HCT116 (cell line): ENCODE measurements around the gene XPNPEP1. TPM values are rescaled to one million over a fixed set of nuclear protein-coding genes. Genes with fewer than 3 reads are reported as not detected.

Experiments
- ATAC-seq: fragments of 200-7000 bp; cut with Tn5 transposase; 2 replicates; pipeline ENCODE4 v1.9.1; 2020; ENCODE audit warnings: mild to moderate bottlenecking, moderate library complexity
- BruUV-seq: library from RNA; stranded (reverse); fragments of 400-500 nt; replicated peaks from 2 replicates; lab custom pipeline; 2021; lab: Mats Ljungman, UMichigan
- CTCF ChIA-PET: fragments of 300-600 bp; sonication (Branson Sonifier 250); formaldehyde crosslinking; loops from one replicate; lab custom pipeline; 2021; ENCODE audit warnings: antibody characterized with exemption; lab: Charles Lee
- POLR2A ChIA-PET: fragments of 300-600, 350-600 bp; sonication (Branson Sonifier 250); formaldehyde crosslinking; loops from one replicate; lab custom pipeline; 2021; ENCODE audit warnings: antibody characterized with exemption; lab: Charles Lee
- RAD21 ChIA-PET, 2 experiments: fragments of 300-600 bp; sonication (Branson Sonifier 250); formaldehyde crosslinking; loops; one replicate each; lab custom pipeline; 2023; ENCODE audit warnings: low total read pairs in 2 of 2; ENCODE audit not compliant: uncharacterized antibody in 2 of 2, unreplicated experiment in 2 of 2, low non-redundant PET in 1 of 2; lab: Charles Lee
- DNase-seq: peaks from one replicate; pipeline ENCODE4 v3.0.0-alpha.2; 2010; ENCODE audit warnings: low read depth, low spot score
- H2AFZ ChIP-seq: fragments of 200-600 bp; shearing (Covaris generic), sonication (generic); 2 replicates; pipeline ENCODE4 v1.6.1; 2017; ENCODE audit warnings: low read depth, mixed run types, mixed read lengths, antibody characterized with exemption, low read length; ENCODE audit not compliant: poor library complexity, severe bottlenecking
- H3K27ac ChIP-seq: 2 replicates; pipeline ENCODE4 v1.5.1; 2012; ENCODE audit warnings: low read depth, low read length
- H3K27me3 ChIP-seq: fragments of 200-600 bp; sonication (generic); 2 replicates; pipeline ENCODE4 v1.6.1; 2016; ENCODE audit warnings: mixed run types, low read length, mixed read lengths; ENCODE audit not compliant: insufficient read depth
- H3K36me3 ChIP-seq, 2 experiments: fragments of 200-500 bp in 1 of 2; fragments of 200-600 bp in 1 of 2; sonication (Bioruptor generic) in 1 of 2; sonication (generic) in 1 of 2; 2 replicates each; pipeline versions ENCODE4 v1.5.1 to v1.6.1; 2014 to 2016; ENCODE audit warnings: low read length in 2 of 2, inconsistent platforms in 1 of 2, mixed read lengths in 1 of 2, mixed run types in 1 of 2; ENCODE audit not compliant: insufficient read depth in 2 of 2, control insufficient read depth in 1 of 2
- H3K4me1 ChIP-seq, 2 experiments: fragments of 200-600 bp in 1 of 2; sonication (generic) in 1 of 2; 2 replicates each; pipeline versions ENCODE4 v1.5.1 to v1.6.1; 2012 to 2017; ENCODE audit warnings: low read length in 2 of 2, inconsistent platforms in 1 of 2, mild to moderate bottlenecking in 1 of 2, mixed read lengths in 1 of 2, mixed run types in 1 of 2, moderate library complexity in 1 of 2; ENCODE audit not compliant: insufficient read depth in 2 of 2, control insufficient read depth in 1 of 2
- H3K4me2 ChIP-seq: fragments of 200-600 bp; sonication (generic); 2 replicates; pipeline ENCODE4 v1.6.1; 2017; ENCODE audit warnings: mixed run types, low read length, mixed read lengths
- H3K4me3 ChIP-seq, 2 experiments: fragments of 200-600 bp in 1 of 2; sonication (generic) in 1 of 2; replicated peaks in 1 of 2; 2 replicates each; pipeline ENCODE4 v1.5.1; 2011 to 2016; ENCODE audit warnings: low read length in 2 of 2, control low read depth in 1 of 2, low read depth in 1 of 2, mild to moderate bottlenecking in 1 of 2, mixed read lengths in 1 of 2, mixed run types in 1 of 2
- H3K79me2 ChIP-seq: fragments of 200-600 bp; sonication (generic); 2 replicates; pipeline ENCODE4 v1.6.1; 2017; ENCODE audit warnings: mild to moderate bottlenecking, mixed run types, low read length, moderate library complexity, mixed read lengths; ENCODE audit not compliant: insufficient read depth
- H3K9ac ChIP-seq: fragments of 200-600 bp; sonication (generic); 2 replicates; pipeline ENCODE4 v1.6.1; 2016; ENCODE audit warnings: low read length, mixed read lengths
- H3K9me2 ChIP-seq: fragments of 200-600 bp; sonication (generic), shearing (Covaris generic); 2 replicates; pipeline ENCODE4 v1.6.1; 2017; ENCODE audit warnings: mixed run types, mild to moderate bottlenecking, moderate library complexity; ENCODE audit not compliant: insufficient read depth
- H3K9me3 ChIP-seq, 2 experiments: fragments of 200-500 bp in 1 of 2; fragments of 200-600 bp in 1 of 2; sonication (Bioruptor generic) in 1 of 2; sonication (generic) in 1 of 2; 2 replicates each; pipeline ENCODE4 v1.6.1; 2014 to 2017; ENCODE audit warnings: low read length in 2 of 2, mixed read lengths in 2 of 2, inconsistent platforms in 1 of 2, low read depth in 1 of 2, mild to moderate bottlenecking in 1 of 2, mixed run types in 1 of 2, moderate library complexity in 1 of 2; ENCODE audit not compliant: control insufficient read depth in 1 of 2, insufficient read depth in 1 of 2
- H4K20me1 ChIP-seq: fragments of 200-600 bp; sonication (generic), shearing (Covaris generic); 2 replicates; pipeline ENCODE4 v1.6.1; 2017; ENCODE audit warnings: mixed run types, mild to moderate bottlenecking, moderate library complexity; ENCODE audit not compliant: insufficient read depth
- ATF3 ChIP-seq: IDR thresholded peaks from 2 replicates; pipeline ENCODE4 v1.6.1; 2012
- CBX3 ChIP-seq: IDR thresholded peaks from 2 replicates; pipeline ENCODE4 v1.6.1; 2012; ENCODE audit warnings: low read depth
- ELF1 ChIP-seq: IDR thresholded peaks from 2 replicates; pipeline ENCODE4 v1.6.1; 2012; ENCODE audit warnings: low read depth, borderline replicate concordance
- EZH2phosphoT487 ChIP-seq: fragments of 200-600 bp; IDR thresholded peaks from 2 replicates; pipeline ENCODE4 v1.6.1; 2018; ENCODE audit warnings: antibody characterized with exemption, borderline replicate concordance
- FOSL1 ChIP-seq: IDR thresholded peaks from 2 replicates; pipeline ENCODE4 v1.6.1; 2012; ENCODE audit warnings: low read depth
- JUND ChIP-seq: IDR thresholded peaks from 2 replicates; pipeline ENCODE4 v1.6.1; 2012
- POLR2AphosphoS5 ChIP-seq: IDR thresholded peaks from 2 replicates; pipeline ENCODE4 v1.6.1; 2011; ENCODE audit warnings: mild to moderate bottlenecking, low read depth, low read length, moderate library complexity
- REST ChIP-seq: IDR thresholded peaks from 2 replicates; pipeline ENCODE4 v1.6.1; 2012; ENCODE audit warnings: low read depth
- TCF7L2 ChIP-seq: IDR thresholded peaks from 2 replicates; pipeline ENCODE4 v1.7.0; 2011; ENCODE audit warnings: borderline replicate concordance, inconsistent platforms; ENCODE audit not compliant: insufficient read depth, insufficient read length; ENCODE audit errors: extremely low read depth
- YY1 ChIP-seq: IDR thresholded peaks from 2 replicates; pipeline ENCODE4 v1.6.1; 2011; ENCODE audit warnings: low read length, low read depth, moderate library complexity, mild to moderate bottlenecking; ENCODE audit not compliant: insufficient replicate concordance; ENCODE audit errors: extremely low read depth
- ZBTB33 ChIP-seq: IDR thresholded peaks from 2 replicates; pipeline ENCODE4 v1.6.1; 2011; ENCODE audit warnings: mild to moderate bottlenecking, low read length, moderate library complexity; ENCODE audit not compliant: insufficient replicate concordance; ENCODE audit errors: extremely low read depth
- ZFX ChIP-seq: fragments of 450-650 bp; IDR thresholded peaks from 2 replicates; pipeline ENCODE4 v1.6.1; 2017
- intact Hi-C: fragments of 100-400 bp; cut with micrococcal nuclease; formaldehyde crosslinking; loops from 2 replicates; pipeline ENCODE4 v1.10.0; 2022
- total RNA-seq: library from RNA; stranded (reverse); gene quantifications from one replicate; pipeline ENCODE4 v1.2.1, GENCODE V29; 2021; ENCODE audit not compliant: unreplicated experiment

Gene XPNPEP1
- total RNA-seq, 1 experiment from 2014 or later, result 87.3 TPM

GRCh38 chr10:109881769-109882057 is 41.6 kb downstream of the XPNPEP1 start:
- Histone ChIP-seq H3K79me2 (no peaks in the 10 kb centered on the region), H3K9me3 (no peaks in the 10 kb centered on the region), H4K20me1 (0 out of 2 replicates have a peak, but pooled peaks cover 4% of the 10 kb centered on the region), H2AFZ (no peak overlapping the region), H3K9ac (no peak overlapping the region), H3K4me1 (peaks cover 7 to 8% of the 10 kb centered on the region in 2 experiments), H3K4me2 (no peak overlapping the region), H3K27me3 (no peaks in the 10 kb centered on the region), H3K27ac (no peak overlapping the region), H3K4me3 (no peak overlapping the region), H3K36me3 (peaks cover 26 to 45% of the 10 kb centered on the region in 2 experiments; a peak in 3 of 4 replicates), H3K9me2 (no peaks in the 10 kb centered on the region)
- no peak for ATAC-seq
- CTCF ChIA-PET, result interaction anchor here (2.2 kb wide), 1 partner anchor 10 kb away, joined by 4 read pairs; no protein-coding TSS in a partner anchor
- DNase-seq, result no peak
- POLR2A ChIA-PET, result no interaction called here
- no peak for TF ChIP-seq ATF3
- TF ChIP-seq ELF1, result no peak
- no peak for TF ChIP-seq ZFX
- no peak for TF ChIP-seq YY1
- no peak for TF ChIP-seq JUND
- no peak for TF ChIP-seq REST
- TF ChIP-seq EZH2phosphoT487, result no peak
- TF ChIP-seq ZBTB33, result no peak
- no peak for TF ChIP-seq TCF7L2
- no peak for TF ChIP-seq FOSL1
- no peak for TF ChIP-seq POLR2AphosphoS5
- no peak for TF ChIP-seq CBX3
- intact Hi-C loops, result no loop called here
- no TSS peak for BruUV-seq
- RAD21 ChIA-PET, result interaction anchor here in 1 of 2 experiments (0.6 kb wide), 1 partner anchor 160 kb away, joined by 3 read pairs; no protein-coding TSS in a partner anchor
